ENCODE data around the gene GINS2.

Gene GINS2

DNA sequence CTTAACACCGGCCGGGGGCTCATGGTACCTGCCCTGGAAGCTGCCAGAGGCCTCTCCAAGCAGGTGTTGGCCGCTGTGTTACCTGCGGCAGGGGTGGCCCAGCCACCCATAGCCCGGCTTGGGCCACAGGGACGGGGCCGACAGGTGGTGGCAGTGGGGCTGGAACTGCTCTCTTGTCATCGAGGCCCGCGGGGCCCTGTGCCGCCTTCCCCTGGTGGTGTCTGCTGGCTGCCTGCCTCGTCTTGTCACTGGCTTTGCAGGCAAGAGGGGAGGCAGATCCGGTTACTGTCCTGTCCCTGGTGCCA, 48.5 kb downstream of the GINS2 start:
- no peak for DNase-seq (ENCODE audit: low read depth, low spot score)

DNA sequence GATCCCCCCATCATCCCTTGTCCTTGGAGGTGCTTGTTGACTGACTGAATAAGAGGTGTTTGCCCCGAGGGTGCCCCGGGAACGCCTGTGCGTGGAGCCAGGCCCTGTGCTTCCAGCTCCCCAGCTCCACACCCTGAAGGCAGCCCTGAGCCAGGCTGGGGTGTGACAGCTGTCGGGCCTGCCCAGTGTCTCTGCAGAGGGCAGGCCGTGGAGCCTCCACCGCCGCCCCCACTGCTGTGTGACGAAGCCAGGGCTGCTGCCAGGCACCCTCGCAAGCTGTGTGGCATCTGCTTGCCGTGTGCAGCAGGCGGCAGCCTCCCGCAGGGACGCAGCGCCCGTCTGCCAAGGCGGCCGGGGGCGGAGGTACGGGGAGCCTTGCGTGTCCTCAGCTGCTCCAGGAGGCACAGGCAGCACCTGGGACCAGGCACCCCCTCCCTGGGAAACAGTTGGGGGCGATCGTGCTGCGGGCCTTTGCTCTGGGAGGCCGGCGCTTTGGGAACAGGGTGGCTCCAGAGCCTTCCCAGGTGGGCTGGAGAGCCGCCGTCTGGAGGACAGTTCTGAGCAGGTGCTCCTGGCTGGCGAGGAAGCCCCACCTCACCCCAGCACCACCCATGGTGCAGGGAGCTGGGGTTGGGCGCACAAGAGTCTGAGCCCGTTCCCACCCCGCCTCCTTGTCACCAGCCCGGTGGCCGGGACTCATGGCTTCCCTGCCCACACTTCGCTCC, 49.1 kb downstream of the GINS2 start:
- no peak for DNase-seq (ENCODE audit: low read depth, low spot score)

DNA sequence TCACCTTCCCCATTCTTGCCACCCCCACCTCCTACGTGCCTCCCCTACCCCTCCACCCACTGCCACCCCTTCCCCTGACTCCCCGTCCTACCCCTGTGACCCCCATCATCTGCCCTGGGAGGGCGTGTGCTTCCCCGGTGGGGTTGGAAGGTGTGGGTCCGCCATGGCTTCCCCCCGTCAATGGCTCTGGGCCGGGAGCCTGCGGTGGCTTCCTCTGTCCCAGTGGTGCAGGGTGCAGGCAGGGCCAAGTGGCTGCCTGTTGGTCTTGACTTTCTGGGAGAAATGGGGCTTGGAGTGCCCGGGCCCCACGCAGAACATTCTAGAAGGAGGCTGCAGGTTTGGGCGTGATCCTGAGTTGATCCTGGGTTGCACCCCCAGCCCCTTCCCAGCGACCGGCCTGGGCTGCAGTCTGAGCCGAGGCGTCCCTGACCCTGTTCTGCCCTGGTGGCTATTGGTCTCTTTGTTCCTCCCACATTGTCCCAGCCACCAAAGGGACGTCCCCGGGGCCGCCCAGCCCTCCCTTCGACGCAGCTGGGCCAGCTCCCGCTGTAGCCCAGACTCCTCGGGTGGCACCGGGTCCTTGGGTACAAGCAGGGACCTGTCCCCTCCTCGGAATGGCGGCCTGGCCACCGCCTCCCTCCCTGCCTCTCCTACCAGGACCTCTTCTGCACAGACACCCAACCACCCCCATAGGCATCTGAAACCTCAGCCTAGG, 49.9 kb downstream of the GINS2 start:
- no peak for DNase-seq (ENCODE audit: low read depth, low spot score)

DNA sequence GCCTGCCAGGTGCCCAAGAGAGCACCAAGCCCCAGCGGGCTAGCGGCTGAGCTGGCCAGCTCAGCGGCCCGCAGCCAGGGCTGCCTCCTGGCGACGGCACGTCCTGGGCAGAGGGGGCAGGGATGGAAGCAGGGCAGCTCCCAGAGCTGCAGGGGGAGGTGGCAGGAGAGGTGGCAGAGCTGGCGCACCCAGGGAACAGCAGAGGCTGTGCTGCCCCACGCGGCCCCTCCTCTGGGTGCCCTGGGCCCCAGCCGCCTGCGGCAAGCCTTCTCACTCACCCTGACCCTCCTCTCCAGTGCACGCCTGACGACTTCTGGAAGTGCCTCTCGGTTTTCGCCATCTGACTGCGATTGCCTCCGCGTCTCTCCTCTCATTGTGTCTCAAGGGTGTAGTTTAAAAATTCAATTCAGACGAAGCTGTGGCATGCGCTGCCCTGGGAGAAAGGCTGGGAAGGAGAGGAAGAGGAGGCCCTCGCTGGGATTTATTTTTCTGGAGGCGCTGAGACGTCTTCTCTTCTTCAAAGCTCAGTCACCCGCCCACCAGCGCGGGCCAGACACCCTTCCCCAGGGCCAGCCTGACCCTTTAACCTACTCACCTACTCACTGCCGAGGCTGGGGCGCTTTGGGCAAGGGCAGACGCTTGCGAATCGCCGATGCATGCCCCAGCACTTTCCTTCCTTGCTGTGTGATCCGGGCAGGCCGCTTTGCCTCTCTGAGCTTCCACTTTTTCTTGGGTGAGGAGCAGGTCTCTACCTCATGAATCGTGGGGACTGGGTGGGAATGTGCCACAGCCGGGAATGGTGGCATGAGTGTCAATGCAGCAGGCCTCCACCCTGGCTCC, 50.7 kb downstream of the GINS2 start:
- DNase-seq (ENCODE audit: low read depth, low spot score) = no peak

DNA sequence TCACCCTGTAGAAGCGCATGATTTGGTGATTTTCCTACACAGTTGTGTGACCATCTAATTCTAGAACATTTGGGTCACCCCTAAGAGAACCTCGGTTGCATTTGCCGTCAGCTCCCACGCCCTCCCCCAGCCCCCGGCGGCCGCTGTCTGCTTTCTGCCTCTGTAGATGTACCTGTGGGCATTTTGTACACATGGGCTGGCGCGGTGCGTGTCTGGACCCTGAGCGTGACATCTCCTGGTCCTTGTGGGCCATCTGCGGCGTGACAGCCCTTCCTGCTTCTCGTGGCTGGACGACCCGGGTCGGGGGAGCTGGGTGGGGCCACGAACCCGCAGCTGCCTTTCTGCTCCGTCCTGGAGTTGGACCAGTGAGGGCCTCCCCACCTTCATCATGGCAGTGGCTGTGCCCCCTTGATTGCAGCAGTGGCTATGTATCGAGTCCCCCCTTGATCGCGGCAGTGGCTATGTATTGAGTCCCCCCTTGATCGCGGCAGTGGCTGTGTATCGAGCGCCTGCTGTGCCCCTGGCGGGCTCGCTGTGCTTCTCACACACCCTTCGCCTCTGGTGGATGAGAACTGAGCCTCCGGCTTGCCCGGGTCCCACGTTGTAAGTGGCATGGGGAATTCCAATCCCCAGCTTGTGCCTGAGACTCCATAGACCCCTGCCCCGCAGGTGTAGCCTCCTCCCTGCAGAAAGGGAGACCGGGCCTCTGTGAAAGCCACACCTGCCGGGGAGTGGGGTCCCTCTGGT, 51.5 kb downstream of the GINS2 start:
- DNase-seq (ENCODE audit: low read depth, low spot score) = no peak

DNA sequence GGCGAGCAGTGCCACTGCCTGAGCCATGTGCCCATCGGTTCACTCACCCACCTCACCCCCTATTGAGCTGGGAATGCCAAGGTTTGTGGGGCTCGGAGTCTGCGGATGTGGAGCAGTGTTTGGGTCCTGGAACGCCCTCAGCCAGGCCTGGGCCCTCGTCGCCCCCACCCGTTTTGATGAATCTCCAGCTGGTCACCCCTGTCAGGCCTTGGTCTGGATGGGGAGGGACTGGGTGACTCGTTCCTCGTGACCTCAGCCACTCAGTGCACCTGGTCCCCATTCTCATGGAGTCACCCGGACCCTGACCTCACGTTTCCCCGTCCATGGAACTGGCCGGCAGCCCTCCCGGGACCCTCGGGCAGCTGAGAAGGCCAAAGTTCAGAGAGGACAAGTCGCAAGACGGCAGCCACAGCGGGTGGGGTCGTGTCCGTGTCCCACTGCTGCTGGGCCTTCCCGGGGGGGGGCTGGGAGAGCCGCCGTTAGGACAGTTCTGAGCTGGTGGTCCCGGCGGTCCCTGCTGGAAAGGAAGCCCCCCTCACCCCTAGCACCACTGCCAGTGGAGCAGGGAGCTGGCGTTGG, 52.4 kb downstream of the GINS2 start:
- no peak for DNase-seq (ENCODE audit: low read depth, low spot score)

GRCh38 chr16:85635545-85636140, 53.1 kb downstream of the GINS2 start:
- DNase-seq (ENCODE audit: low read depth, low spot score) = no peak

DNA sequence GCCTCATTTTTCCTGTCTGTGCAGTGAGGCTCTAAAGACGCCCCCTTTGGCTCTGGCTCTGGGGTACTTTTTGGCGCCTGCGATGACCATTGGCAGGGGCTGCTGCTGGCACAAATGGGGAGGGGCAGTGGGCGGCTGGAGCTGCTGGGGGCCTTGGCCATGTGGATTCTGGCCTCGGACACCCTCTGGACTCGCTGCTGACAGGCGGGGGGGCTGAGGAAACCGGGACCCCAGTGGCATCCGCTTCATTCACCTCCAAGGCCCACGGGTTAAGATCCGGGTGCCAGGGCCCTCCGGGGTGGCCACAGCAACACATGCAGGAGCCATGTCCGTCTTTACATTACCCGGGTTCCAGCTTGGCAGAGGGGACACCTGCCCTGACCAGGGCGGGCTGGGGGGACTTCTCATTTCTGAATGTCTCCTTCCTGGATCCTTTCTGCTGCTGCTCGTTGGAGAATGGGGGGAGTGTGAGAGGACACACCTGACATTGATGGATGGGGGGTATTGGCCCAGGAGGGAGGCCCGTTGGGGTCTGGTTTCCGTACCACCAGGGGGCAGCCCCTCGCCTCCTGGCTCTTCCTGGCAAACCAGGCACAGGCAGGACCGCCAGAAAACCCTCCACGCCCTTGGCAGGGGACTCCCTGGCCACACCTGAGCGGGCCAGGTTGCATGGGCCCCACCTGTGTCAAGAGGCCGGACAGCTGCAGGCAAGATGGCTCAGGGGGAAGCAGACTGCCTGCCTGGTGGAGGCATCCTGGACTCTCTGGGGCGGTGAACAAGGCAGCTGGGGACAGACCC, 53.8 kb downstream of the GINS2 start:
- no peak for DNase-seq (ENCODE audit: low read depth, low spot score)

DNA sequence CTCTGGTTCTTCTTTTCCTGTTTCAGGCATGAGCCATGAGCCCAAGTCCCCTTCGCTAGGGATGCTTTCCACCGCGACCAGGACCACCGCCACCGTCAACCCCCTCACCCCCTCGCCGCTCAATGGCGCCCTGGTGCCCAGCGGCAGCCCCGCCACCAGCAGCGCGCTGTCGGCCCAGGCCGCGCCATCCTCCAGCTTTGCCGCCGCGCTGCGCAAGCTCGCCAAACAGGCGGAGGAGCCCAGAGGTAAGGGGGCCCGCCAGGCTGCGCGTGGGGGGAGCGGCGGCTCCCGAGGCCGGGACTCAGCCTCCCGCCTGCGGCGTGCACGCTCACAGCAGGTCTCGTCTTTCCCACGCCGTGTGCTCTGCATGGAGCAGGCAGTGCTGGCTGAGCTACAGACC, 54.9 kb downstream of the GINS2 start:
- DNase-seq (ENCODE audit: low read depth, low spot score) = no peak

- no peak for DNase-seq (ENCODE audit: low read depth, low spot score)
Measured at GRCh38 chr16:85633438-85633743, 55.4 kb downstream of the GINS2 start.

DNA sequence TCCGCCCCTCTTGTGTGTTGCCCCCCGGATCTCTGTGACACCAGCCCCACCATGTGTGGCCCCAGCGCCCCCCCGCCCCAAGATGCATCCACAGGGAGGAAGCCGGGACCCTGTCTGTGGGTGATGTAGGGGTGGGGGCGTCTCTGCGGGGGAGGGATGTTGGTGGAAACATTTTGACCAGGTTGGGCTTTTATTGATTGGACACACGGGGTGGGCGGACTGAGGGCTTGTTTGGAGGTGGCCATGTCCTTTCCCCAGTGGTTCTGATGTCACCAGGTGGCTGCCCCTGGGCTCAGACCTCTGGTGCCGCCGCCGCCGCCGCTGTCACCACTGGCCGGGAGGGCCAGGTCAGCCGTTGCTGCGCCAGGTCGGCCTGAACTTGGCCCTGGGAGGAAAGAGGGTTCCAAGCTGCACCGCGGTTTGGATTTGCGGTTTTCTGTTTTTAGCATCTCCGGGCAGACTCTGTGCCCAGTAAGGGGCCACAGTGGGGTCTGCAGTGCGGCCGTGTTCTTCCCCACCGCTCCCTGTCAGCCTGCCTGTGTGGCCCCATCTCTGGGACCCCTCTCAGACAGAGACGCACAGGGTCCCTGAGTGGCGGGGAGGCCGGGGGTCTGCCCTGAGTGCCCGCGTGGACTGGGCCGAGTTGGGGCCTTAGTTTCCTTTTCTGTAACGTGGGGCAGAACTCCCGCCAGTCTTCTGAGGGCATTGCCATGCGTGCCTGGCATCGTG, 55.9 kb downstream of the GINS2 start:
- no peak for DNase-seq (ENCODE audit: low read depth, low spot score)

DNA sequence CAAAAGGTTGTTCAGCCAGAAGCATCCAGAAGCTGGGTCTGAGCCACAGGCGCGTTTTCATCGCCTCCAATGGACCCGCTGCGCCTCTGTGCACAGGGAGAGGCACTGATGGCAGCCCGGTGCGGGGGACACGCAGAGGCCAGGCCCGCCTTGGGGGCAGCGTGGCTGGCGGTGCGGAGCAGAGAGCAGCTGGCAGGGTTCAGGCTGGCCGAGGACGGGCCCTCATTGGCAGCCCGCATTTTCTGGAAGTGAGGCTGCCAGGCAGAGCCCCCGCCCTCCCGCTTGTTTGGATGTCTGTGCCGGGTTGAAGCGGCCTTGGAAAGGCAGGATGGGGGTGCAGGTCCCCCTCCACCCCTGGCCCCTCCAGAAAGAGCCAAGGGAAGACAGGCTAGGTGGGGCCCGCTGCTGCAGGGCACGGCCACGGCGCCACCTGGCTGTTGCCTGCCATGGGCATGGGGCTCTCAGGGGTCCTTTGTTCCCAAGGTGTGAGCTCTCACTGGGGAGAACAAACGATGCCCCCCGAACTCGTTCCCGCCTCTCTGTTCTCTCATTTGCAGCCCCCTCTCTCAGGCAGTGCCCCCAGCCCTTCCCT, 56.9 kb downstream of the GINS2 start:
- DNase-seq (ENCODE audit: low read depth, low spot score) = no peak

- no peak for DNase-seq (ENCODE audit: low read depth, low spot score)
Measured at GRCh38 chr16:85631230-85631629, 57.5 kb downstream of the GINS2 start.

DNA sequence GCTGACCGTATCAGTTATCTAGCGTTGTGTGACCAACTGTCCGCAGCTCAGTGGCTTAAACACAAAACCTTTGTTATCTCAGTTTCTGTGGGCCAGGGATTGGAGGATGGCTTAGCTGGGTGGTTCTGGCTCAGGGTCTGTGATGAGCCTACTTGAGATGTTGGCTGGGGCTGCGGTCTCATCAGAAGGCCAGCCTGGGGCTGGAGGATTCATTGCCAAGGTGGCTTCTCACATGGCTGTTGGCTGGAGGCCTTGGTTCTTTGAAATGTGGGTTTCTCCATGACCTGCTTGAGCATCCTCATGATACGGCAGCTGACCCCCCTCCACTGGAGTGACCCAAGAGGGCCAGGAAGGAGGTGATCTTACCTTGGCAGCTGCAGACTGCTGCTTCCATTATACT, 58.9 kb downstream of the GINS2 start:
- no peak for DNase-seq (ENCODE audit: low read depth, low spot score)

GRCh38 chr16:85629326-85629725, 59.4 kb downstream of the GINS2 start:
- no peak for DNase-seq (ENCODE audit: low read depth, low spot score)

DNA sequence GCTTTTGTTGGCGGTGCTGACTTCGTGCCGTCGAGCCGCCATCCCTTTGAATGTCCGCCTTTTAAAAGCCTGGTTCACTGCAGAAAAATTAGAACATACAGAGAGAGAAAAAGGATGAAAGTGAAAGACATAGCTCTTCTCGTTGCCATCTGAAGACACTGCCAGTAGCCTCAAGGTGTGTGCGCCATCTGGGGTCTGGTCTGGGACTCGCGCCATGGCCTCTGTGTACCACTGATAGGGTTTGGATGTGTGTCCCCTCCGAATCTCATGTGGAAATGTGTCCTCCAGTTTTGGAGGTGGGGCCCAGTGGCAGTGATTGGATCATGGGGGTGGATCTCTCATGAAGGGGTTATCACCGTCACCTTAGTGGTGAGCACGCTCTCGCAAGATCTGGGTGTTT, 60.1 kb downstream of the GINS2 start:
- no peak for DNase-seq (ENCODE audit: low read depth, low spot score)

GRCh38 chr16:85628265-85628556, 60.5 kb downstream of the GINS2 start:
- no peak for DNase-seq (ENCODE audit: low read depth, low spot score)

GRCh38 chr16:85627526-85628264, 61.1 kb downstream of the GINS2 start:
- no peak for DNase-seq (ENCODE audit: low read depth, low spot score)

DNA sequence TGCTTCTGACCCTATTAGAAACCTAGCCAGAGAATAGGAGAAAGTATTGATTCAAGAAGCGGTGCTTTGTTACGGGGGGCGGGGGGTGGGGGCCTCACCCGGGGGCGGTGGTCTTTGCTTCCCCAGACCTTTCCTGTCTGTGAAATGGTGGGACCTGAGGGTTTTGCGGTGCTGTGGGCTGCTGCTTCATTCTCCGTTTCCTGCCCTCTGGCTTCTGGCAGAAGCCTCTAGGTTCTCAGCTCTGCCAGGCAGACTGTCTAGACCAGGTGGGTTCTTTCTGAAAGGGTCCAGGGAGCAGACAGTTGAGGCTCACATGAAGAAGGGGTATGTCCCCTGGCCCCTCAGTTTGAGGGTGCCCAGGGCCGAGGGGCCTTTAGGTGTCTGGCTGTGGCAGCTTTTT, 61.7 kb downstream of the GINS2 start:
- no peak for DNase-seq (ENCODE audit: low read depth, low spot score)

Data from smooth muscle cell of the brain vasculature (primary cell).